IMR-90 (cell line): ENCODE measurements around the gene FUCA2.

Experiments used
- SMC3 ChIP-seq: fragments of 150-350 bp; IDR thresholded peaks from 2 replicates; pipeline ENCODE4 v1.6.1; 2016; ENCODE audit warnings: low read depth, mild to moderate bottlenecking, antibody characterized with exemption, low read length, moderate library complexity
- TF ChIP-seq, protein P1 (sequence below): conservative IDR thresholded peaks from 2 replicates; pipeline ENCODE4 v1.5.1; 2012; ENCODE audit warnings: mild to moderate bottlenecking, low read depth, low read length, improper control_type of control experiment

DNA sequence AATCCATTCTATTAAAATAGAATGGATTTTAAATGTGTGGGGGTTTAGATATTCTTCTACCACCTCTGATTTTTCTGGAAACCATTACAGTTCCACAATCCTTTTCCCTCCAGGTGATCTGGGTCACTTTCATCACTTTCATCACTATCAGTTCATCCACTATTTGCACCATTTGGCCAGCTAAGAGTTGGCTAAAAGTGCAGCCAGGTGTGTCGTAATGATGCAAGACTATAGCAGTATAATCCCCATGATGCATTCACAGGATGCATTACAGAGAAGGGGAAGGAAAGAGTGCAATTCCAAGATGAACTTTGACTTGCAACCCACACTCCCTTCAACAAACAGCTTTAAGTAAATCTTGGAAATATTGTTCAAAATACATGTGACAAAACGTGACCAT, 4.9 kb downstream of the FUCA2 start:
- TF ChIP-seq, protein P1, sequence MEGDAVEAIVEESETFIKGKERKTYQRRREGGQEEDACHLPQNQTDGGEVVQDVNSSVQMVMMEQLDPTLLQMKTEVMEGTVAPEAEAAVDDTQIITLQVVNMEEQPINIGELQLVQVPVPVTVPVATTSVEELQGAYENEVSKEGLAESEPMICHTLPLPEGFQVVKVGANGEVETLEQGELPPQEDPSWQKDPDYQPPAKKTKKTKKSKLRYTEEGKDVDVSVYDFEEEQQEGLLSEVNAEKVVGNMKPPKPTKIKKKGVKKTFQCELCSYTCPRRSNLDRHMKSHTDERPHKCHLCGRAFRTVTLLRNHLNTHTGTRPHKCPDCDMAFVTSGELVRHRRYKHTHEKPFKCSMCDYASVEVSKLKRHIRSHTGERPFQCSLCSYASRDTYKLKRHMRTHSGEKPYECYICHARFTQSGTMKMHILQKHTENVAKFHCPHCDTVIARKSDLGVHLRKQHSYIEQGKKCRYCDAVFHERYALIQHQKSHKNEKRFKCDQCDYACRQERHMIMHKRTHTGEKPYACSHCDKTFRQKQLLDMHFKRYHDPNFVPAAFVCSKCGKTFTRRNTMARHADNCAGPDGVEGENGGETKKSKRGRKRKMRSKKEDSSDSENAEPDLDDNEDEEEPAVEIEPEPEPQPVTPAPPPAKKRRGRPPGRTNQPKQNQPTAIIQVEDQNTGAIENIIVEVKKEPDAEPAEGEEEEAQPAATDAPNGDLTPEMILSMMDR: no peak
- no peak for TF ChIP-seq SMC3
